NB4 (cell line): ENCODE data around the gene KLRC3.
"Not testable (repeated sequence)": the region's sequence is repeated elsewhere in the genome, so short reads cannot be mapped to it uniquely, and the experiment has no call there.

Experiments
- MYC ChIP-seq: IDR thresholded peaks from 2 replicates; pipeline ENCODE4 v1.6.1; 2011; ENCODE audit warnings: low read depth, low read length
- POLR2A ChIP-seq: IDR thresholded peaks from 2 replicates; pipeline ENCODE4 v1.6.1; 2011; ENCODE audit warnings: mild to moderate bottlenecking; ENCODE audit not compliant: insufficient read length; ENCODE audit errors: extremely low read depth
- TF ChIP-seq, protein P1 (sequence below): IDR thresholded peaks from one replicate; pipeline ENCODE4 v1.5.1; 2012; ENCODE audit warnings: low read depth, low read length

- not testable (repeated sequence) for TF ChIP-seq POLR2A, MYC
- TF ChIP-seq, protein P1, sequence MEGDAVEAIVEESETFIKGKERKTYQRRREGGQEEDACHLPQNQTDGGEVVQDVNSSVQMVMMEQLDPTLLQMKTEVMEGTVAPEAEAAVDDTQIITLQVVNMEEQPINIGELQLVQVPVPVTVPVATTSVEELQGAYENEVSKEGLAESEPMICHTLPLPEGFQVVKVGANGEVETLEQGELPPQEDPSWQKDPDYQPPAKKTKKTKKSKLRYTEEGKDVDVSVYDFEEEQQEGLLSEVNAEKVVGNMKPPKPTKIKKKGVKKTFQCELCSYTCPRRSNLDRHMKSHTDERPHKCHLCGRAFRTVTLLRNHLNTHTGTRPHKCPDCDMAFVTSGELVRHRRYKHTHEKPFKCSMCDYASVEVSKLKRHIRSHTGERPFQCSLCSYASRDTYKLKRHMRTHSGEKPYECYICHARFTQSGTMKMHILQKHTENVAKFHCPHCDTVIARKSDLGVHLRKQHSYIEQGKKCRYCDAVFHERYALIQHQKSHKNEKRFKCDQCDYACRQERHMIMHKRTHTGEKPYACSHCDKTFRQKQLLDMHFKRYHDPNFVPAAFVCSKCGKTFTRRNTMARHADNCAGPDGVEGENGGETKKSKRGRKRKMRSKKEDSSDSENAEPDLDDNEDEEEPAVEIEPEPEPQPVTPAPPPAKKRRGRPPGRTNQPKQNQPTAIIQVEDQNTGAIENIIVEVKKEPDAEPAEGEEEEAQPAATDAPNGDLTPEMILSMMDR: not testable (repeated sequence)
Observed at GRCh38 chr12:10425938-10426337, 5.5 kb upstream of the KLRC3 start.
